H1 (cell line): ENCODE measurements around the gene BBX. TPM values are rescaled to one million over a fixed set of nuclear protein-coding genes. Genes with fewer than 3 reads are reported as not detected.
A peak's percentile ranks its signal among the peaks of the same experiment; 100 is the strongest.

Experiments
- CTCF ChIA-PET: fragments of 300-600 bp; sonication (Branson Sonifier 250); formaldehyde crosslinking; loops from one replicate; lab custom pipeline; 2021; ENCODE audit not compliant: partially characterized antibody; lab: Charles Lee
- POLR2A ChIA-PET: fragments of 300-600 bp; sonication (Branson Sonifier 250); formaldehyde crosslinking; loops from one replicate; lab custom pipeline; 2021; ENCODE audit warnings: inconsistent platforms; ENCODE audit not compliant: partially characterized antibody; lab: Charles Lee
- DNase-seq, 2 experiments: peaks; one replicate each; pipeline versions ENCODE4 v3.0.0 to v3.0.0-alpha.2; 2010 to 2022; ENCODE audit warnings: low spot score in 2 of 2, low read depth in 1 of 2, mixed read lengths in 1 of 2
- FAIRE-seq: peaks from 2 replicates; lab custom pipeline; 2011; peaks lifted over from hg19 to GRCh38; lab: Jason Lieb, UNC
- H2AFZ ChIP-seq: 2 replicates; pipeline ENCODE4 v1.8.1; 2012; ENCODE audit warnings: low read length, inconsistent platforms
- H2AK5ac ChIP-seq: 2 replicates; pipeline ENCODE4 v1.6.1; 2013; ENCODE audit warnings: low read depth, low read length
- H2BK120ac ChIP-seq: replicated peaks from 2 replicates; pipeline ENCODE3; 2013; ENCODE audit warnings: low read depth, low read length, inconsistent platforms
- H2BK12ac ChIP-seq: 2 replicates; pipeline ENCODE4 v1.6.1; 2013; ENCODE audit warnings: low read depth, low read length
- H2BK15ac ChIP-seq: 2 replicates; pipeline ENCODE4 v1.6.1; 2013; ENCODE audit warnings: low read length
- H2BK20ac ChIP-seq: 2 replicates; pipeline ENCODE4 v1.6.1; 2013; ENCODE audit warnings: low read length
- H2BK5ac ChIP-seq: 2 replicates; pipeline ENCODE4 v1.6.1; 2013; ENCODE audit warnings: low read depth, low read length
- H3K14ac ChIP-seq: 2 replicates; pipeline ENCODE4 v1.6.1; 2013; ENCODE audit warnings: inconsistent platforms; ENCODE audit not compliant: insufficient read length
- H3K18ac ChIP-seq: 2 replicates; pipeline ENCODE4 v1.6.1; 2013; ENCODE audit warnings: low read length; ENCODE audit errors: extremely low read depth
- H3K23ac ChIP-seq: 2 replicates; pipeline ENCODE4 v1.6.1; 2013; ENCODE audit warnings: inconsistent platforms; ENCODE audit not compliant: insufficient read length
- H3K23me2 ChIP-seq: 2 replicates; pipeline ENCODE4 v1.6.1; 2013; ENCODE audit warnings: low read depth, low read length
- H3K27ac ChIP-seq: 2 replicates; pipeline ENCODE4 v1.6.1; 2011; ENCODE audit warnings: low read depth, low read length, inconsistent platforms
- H3K27me3 ChIP-seq, 4 experiments: replicated peaks in 1 of 4; 1 replicate in 1 of 4; 2 replicates in 3 of 4; pipeline versions ENCODE4 v1.6.1 to v1.8.1; 2011 to 2013; ENCODE audit warnings: low read length in 3 of 4, mild to moderate bottlenecking in 3 of 4, inconsistent platforms in 2 of 4, mixed read lengths in 2 of 4, moderate library complexity in 1 of 4; ENCODE audit not compliant: control insufficient read depth in 3 of 4, insufficient read depth in 3 of 4; ENCODE audit errors: extremely low read depth in 1 of 4
- H3K36me3 ChIP-seq, 4 experiments: 2 replicates each; pipeline versions ENCODE4 v1.6.1 to v1.8.1; 2011 to 2013; ENCODE audit warnings: mild to moderate bottlenecking in 4 of 4, low read length in 3 of 4, moderate library complexity in 2 of 4, control low read depth in 1 of 4, inconsistent platforms in 1 of 4; ENCODE audit not compliant: insufficient read depth in 4 of 4, control insufficient read depth in 2 of 4
- H3K4ac ChIP-seq: replicated peaks from 2 replicates; pipeline ENCODE3; 2013; ENCODE audit warnings: low read length, low read depth, mixed read lengths, inconsistent platforms; ENCODE audit not compliant: insufficient read length
- H3K4me1 ChIP-seq, 4 experiments: replicated peaks in 1 of 4; 1 replicate in 1 of 4; 2 replicates in 3 of 4; pipeline versions ENCODE4 v1.6.1 to v1.8.1; 2011 to 2013; ENCODE audit warnings: low read length in 3 of 4, inconsistent platforms in 2 of 4, mixed read lengths in 1 of 4; ENCODE audit not compliant: insufficient read depth in 4 of 4, control insufficient read depth in 3 of 4
- H3K4me2 ChIP-seq, 2 experiments: 2 replicates each; pipeline versions ENCODE4 v1.6.1 to v1.8.1; 2011 to 2013; ENCODE audit warnings: low read depth in 2 of 2, low read length in 2 of 2, control low read depth in 1 of 2, inconsistent platforms in 1 of 2, mild to moderate bottlenecking in 1 of 2; ENCODE audit not compliant: insufficient read depth in 1 of 2
- H3K4me3 ChIP-seq, 4 experiments: fragments of 200-600, 300-600 bp in 1 of 4; sonication (generic), shearing (Covaris generic), sonication (Bioruptor Twin) in 1 of 4; 2 replicates each; pipeline versions ENCODE4 v1.5.1 to v1.8.1; 2011 to 2016; ENCODE audit warnings: low read length in 4 of 4, low read depth in 3 of 4, control low read depth in 2 of 4, inconsistent platforms in 2 of 4, mild to moderate bottlenecking in 2 of 4, mixed read lengths in 1 of 4, moderate library complexity in 1 of 4; ENCODE audit not compliant: insufficient read depth in 2 of 4; ENCODE audit errors: extremely low read depth in 1 of 4
- H3K56ac ChIP-seq: replicated peaks from 2 replicates; pipeline ENCODE3; 2013; ENCODE audit warnings: low read depth, mild to moderate bottlenecking, mixed read lengths, low read length, inconsistent platforms; ENCODE audit not compliant: insufficient read length
- H3K79me1 ChIP-seq: 2 replicates; pipeline ENCODE4 v1.6.1; 2013; ENCODE audit warnings: low read depth, low read length, control low read depth
- H3K79me2 ChIP-seq, 2 experiments: 2 replicates each; pipeline versions ENCODE4 v1.6.1 to v1.8.1; 2012 to 2013; ENCODE audit warnings: low read length in 2 of 2, mild to moderate bottlenecking in 2 of 2, inconsistent platforms in 1 of 2; ENCODE audit not compliant: insufficient read depth in 2 of 2, control insufficient read depth in 1 of 2
- H3K9ac ChIP-seq, 4 experiments: replicated peaks in 1 of 4; 1 replicate in 1 of 4; 2 replicates in 3 of 4; pipeline versions ENCODE4 v1.6.1 to v1.8.1; 2011 to 2013; ENCODE audit warnings: low read depth in 3 of 4, low read length in 3 of 4, control low read depth in 2 of 4, mild to moderate bottlenecking in 2 of 4, moderate library complexity in 2 of 4, inconsistent platforms in 1 of 4; ENCODE audit errors: extremely low read depth in 1 of 4
- H3K9me3 ChIP-seq, 2 experiments: 2 replicates each; pipeline versions ENCODE4 v1.6.1 to v1.8.1; 2012 to 2013; ENCODE audit warnings: mild to moderate bottlenecking in 2 of 2, moderate library complexity in 2 of 2, control low read depth in 1 of 2, inconsistent platforms in 1 of 2, low read depth in 1 of 2, low read length in 1 of 2, mixed read lengths in 1 of 2; ENCODE audit not compliant: insufficient read depth in 2 of 2
- H4K20me1 ChIP-seq, 2 experiments: replicated peaks in 1 of 2; 2 replicates each; pipeline versions ENCODE3 to v1.8.1; 2011 to 2013; ENCODE audit warnings: inconsistent platforms in 2 of 2, low read length in 2 of 2, mild to moderate bottlenecking in 1 of 2; ENCODE audit not compliant: insufficient read depth in 2 of 2, control insufficient read depth in 1 of 2
- H4K5ac ChIP-seq: 2 replicates; pipeline ENCODE4 v1.6.1; 2013; ENCODE audit warnings: low read length, low read depth, mixed read lengths, inconsistent platforms; ENCODE audit not compliant: insufficient read length
- H4K8ac ChIP-seq: 2 replicates; pipeline ENCODE4 v1.8.0; 2013; ENCODE audit warnings: mild to moderate bottlenecking, moderate library complexity, low read length, inconsistent platforms; ENCODE audit not compliant: insufficient read depth; ENCODE audit errors: extremely low read depth
- H4K91ac ChIP-seq: replicated peaks from 2 replicates; pipeline ENCODE3; 2013; ENCODE audit warnings: low read length, mixed read lengths, inconsistent platforms; ENCODE audit not compliant: insufficient read length
- GABPA ChIP-seq: IDR thresholded peaks from 2 replicates; pipeline ENCODE4 v1.6.1; 2011; ENCODE audit warnings: mild to moderate bottlenecking, low read length, moderate library complexity, borderline replicate concordance; ENCODE audit not compliant: insufficient read depth
- GTF2F1 ChIP-seq: IDR thresholded peaks from 2 replicates; pipeline ENCODE4 v1.6.1; 2012; ENCODE audit warnings: low read depth, low read length, improper control_type of control experiment, borderline replicate concordance
- HDAC6 ChIP-seq: IDR thresholded peaks from one replicate; pipeline ENCODE4 v1.7.1; 2012; ENCODE audit warnings: low read depth, mild to moderate bottlenecking, inconsistent platforms, low read length, moderate library complexity
- KDM1A ChIP-seq: fragments of 200-600, 300-600 bp; sonication (generic); IDR thresholded peaks from 2 replicates; pipeline ENCODE4 v1.7.1; 2016; ENCODE audit warnings: mild to moderate bottlenecking, low read length, borderline replicate concordance
- NANOG ChIP-seq: IDR thresholded peaks from 2 replicates; pipeline ENCODE4 v1.6.1; 2011; ENCODE audit warnings: low read length, low read depth, mild to moderate bottlenecking, inconsistent platforms; ENCODE audit not compliant: insufficient read depth, poor library complexity, severe bottlenecking
- SIRT6 ChIP-seq: IDR thresholded peaks from one replicate; pipeline ENCODE4 v1.7.1; 2012; ENCODE audit warnings: low read length, inconsistent platforms
- SP1 ChIP-seq: IDR thresholded peaks from 2 replicates; pipeline ENCODE4 v1.6.1; 2011; ENCODE audit warnings: low read depth, low read length
- USF2 ChIP-seq: IDR thresholded peaks from 2 replicates; pipeline ENCODE4 v1.6.1; 2011; ENCODE audit warnings: low read length, improper control_type of control experiment
- WGBS, 2 experiments: shearing (Covaris generic) in 1 of 2; methylation state at CpG; one replicate each; pipeline versions ENCODE4 v1.1.6 to v1.1.7; 2013 to 2015; ENCODE audit warnings: low lambda C conversion rate in 2 of 2, mixed read lengths in 2 of 2, inconsistent platforms in 1 of 2, low coverage in 1 of 2, missing lambda C conversion rate in 1 of 2; ENCODE audit not compliant: insufficient replicate concordance in 2 of 2, insufficient coverage in 1 of 2, insufficient read length in 1 of 2; ENCODE audit errors: extremely low coverage in 1 of 2, missing lambda C conversion rate in 1 of 2; 5-methylcytosine and 5-hydroxymethylcytosine counted together
- polyA plus RNA-seq, 7 experiments: library from polyadenylated mRNA; depleted of rRNA in 3 of 7; stranded (reverse) in 5 of 7; unstranded in 2 of 7; fragments of >200 nt in 5 of 7; fragments of 200-250 nt in 2 of 7; gene quantifications; 1 replicate in 5 of 7; 2 replicates in 1 of 7; 4 replicates in 1 of 7; pipeline versions ENCODE4 v1.2.1 to v1.2.3, GENCODE V29; 2011 to 2013; ENCODE audit warnings: missing spikeins in 2 of 7, mixed read lengths in 2 of 7
- total RNA-seq: library from RNA; stranded (reverse); fragmentation: NEBNext Ultra II Directional; extraction: Animal tissue kit (Norgen Biotek cat#: 25700); gene quantifications from 2 replicates; pipeline ENCODE4 v1.2.1, GENCODE V29; 2021

BBX gene
- total and polyA plus RNA-seq, 2 of the 8 experiments (the other 6 are each of a cell fraction or from before 2014, with no cell fraction given), result 11.0 to 42.5 TPM

DNA sequence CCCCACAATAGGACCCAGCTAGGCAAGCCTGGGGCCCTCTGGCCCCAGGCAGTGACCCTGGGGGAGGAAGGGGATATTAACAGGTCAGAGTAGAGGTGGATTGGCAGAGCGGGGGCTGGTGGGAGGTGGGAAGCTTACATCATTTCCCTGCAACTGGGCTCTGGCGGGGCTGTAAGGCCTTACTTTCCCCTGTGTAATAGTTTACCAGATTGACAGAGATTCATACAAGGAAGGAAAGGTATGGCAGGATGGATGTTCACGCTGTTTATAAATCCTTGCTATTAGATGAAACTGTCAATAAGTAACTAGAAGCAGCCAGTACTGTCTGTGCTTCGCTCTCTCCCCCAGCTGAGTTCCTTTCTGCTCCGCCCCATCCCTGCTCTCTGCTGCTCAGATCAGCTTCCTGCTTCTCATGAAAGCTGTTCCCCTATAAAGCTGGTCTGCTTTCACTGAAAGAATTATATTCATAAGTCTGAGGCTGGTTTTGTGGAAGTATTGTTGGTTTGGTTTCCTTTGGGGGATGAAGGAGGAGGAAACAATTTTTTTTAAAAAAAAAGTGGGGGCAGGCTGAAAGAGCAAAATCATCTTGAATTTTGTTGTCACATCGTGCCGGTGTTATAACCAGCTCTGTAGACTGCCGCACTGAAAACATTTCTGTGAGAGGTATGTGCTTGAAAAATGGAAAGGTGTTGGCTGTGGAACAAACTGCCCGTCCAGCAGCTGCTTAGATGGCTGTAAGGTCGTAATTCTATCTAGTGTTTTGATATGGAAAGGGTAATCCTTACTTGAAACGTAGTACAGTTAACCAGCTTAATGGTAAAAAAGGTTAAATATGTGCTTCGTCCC lies 76.4 kb downstream of the BBX start:
- H2BK12ac ChIP-seq, result peak overlapping the region; percentile 77; the same call in 1 of the 2 replicates
- H3K4ac ChIP-seq, result no peak overlapping the region
- H3K4me3 ChIP-seq, result peak overlapping the region in 2 of 4 experiments; percentile 12 to 39; a peak in 4 of 8 replicates
- CTCF ChIA-PET, result interaction anchor here (1.1 to 2.8 kb wide), 5 partner anchors 11 to 364 kb away, joined by 3 to 7 read pairs (median 4); no protein-coding TSS in a partner anchor
- DNase-seq, result peak in 1 of 2 experiments; percentile 36
- H3K23me2 ChIP-seq, result no peaks in the 10 kb centered on the region
- H2AK5ac ChIP-seq, result no peak overlapping the region
- POLR2A ChIA-PET, result interaction anchor here (0.6 kb wide), 1 partner anchor 267 kb away, joined by 3 read pairs; no protein-coding TSS in a partner anchor
- H4K20me1 ChIP-seq, result no peaks in the 10 kb centered on the region
- H2BK20ac ChIP-seq, result no peak overlapping the region
- H3K36me3 ChIP-seq, result no peaks in the 10 kb centered on the region; a peak in 1 of 8 replicates
- no peak overlapping the region for H3K14ac ChIP-seq
- peak overlapping the region; percentile 54 to 58 for H3K4me2 ChIP-seq
- H3K56ac ChIP-seq, result no peak overlapping the region
- H3K9me3 ChIP-seq, result no peaks in the 10 kb centered on the region
- no peaks in the 10 kb centered on the region for H3K79me1 ChIP-seq
- H3K27me3 ChIP-seq, result no peaks in the 10 kb centered on the region
- no peak overlapping the region for H2BK15ac ChIP-seq
- no peak overlapping the region for H4K91ac ChIP-seq
- FAIRE-seq, result no peak
- H2AFZ ChIP-seq, result no peak overlapping the region
- peak overlapping the region; percentile 64; the same call in 1 of the 2 replicates for H2BK5ac ChIP-seq
- H3K27ac ChIP-seq, result peak overlapping the region; percentile 34; the same call in 1 of the 2 replicates
- peaks cover 0 to 14% (median 10%) of the 10 kb centered on the region in 4 experiments; a peak in 5 of 7 replicates for H3K4me1 ChIP-seq
- peak overlapping the region; percentile 53; the same call in 1 of the 2 replicates for H3K18ac ChIP-seq
- H3K79me2 ChIP-seq, result peaks cover 0 to 42% of the 10 kb centered on the region in 2 experiments; a peak in 2 of 4 replicates
- no peak overlapping the region for H3K23ac ChIP-seq
- TF ChIP-seq USF2 (no peak), KDM1A (no peak), NANOG (no peak), HDAC6 (no peak), SP1 (no peak), GTF2F1 (no peak), GABPA (no peak), SIRT6 (no peak)
- no peak overlapping the region for H2BK120ac ChIP-seq
- H3K9ac ChIP-seq, result peak overlapping the region in 1 of 4 experiments; percentile 14; a peak in 1 of 7 replicates
- no peak overlapping the region for H4K8ac ChIP-seq
- peak overlapping the region; percentile 46 for H4K5ac ChIP-seq
- WGBS, 2 experiments, result 47% methylated on average over 12 of the region's 12 CpGs; no CpG with 5 or more reads in 1 of the 2 experiments
